Subcutaneous abdominal adipose tissue (tissue), 5 donors: ENCODE data around the gene KRT86.
A peak's percentile ranks its signal among the peaks of the same experiment; 100 is the strongest.

Experiments
- H3K27ac ChIP-seq: one replicate; pipeline ENCODE4 v1.7.0; 2013; ENCODE audit warnings: low read depth, mild to moderate bottlenecking, inconsistent platforms, low read length, moderate library complexity
- H3K27me3 ChIP-seq, 5 donors: one replicate each; pipeline ENCODE4 v1.7.0; 2013; ENCODE audit warnings: low read length in 5 of 5, inconsistent platforms in 1 of 5; ENCODE audit not compliant: control insufficient read depth in 5 of 5, insufficient read depth in 4 of 5
- H3K36me3 ChIP-seq, 5 donors: one replicate each; pipeline ENCODE4 v1.7.0; 2013; ENCODE audit warnings: low read length in 5 of 5; ENCODE audit not compliant: control insufficient read depth in 5 of 5, insufficient read depth in 5 of 5
- H3K4me1 ChIP-seq, 5 donors: one replicate each; pipeline ENCODE4 v1.7.0; 2013; ENCODE audit warnings: low read length in 5 of 5, mild to moderate bottlenecking in 3 of 5, moderate library complexity in 1 of 5; ENCODE audit not compliant: control insufficient read depth in 5 of 5, insufficient read depth in 5 of 5
- H3K4me3 ChIP-seq, 5 donors: one replicate each; pipeline ENCODE4 v1.7.0; 2013; ENCODE audit warnings: low read length in 5 of 5, low read depth in 1 of 5
- H3K9ac ChIP-seq, 5 donors: one replicate each; pipeline ENCODE4 v1.7.0; 2013; ENCODE audit warnings: low read length in 5 of 5, mild to moderate bottlenecking in 4 of 5, moderate library complexity in 3 of 5
- H3K9me3 ChIP-seq, 5 donors: one replicate each; pipeline ENCODE4 v1.7.0; 2013; ENCODE audit warnings: low read length in 5 of 5; ENCODE audit not compliant: control insufficient read depth in 5 of 5
- donor health status: healthy.
- donor health status: healthy.
- donor health status: healthy.
- donor health status: healthy.
- donor health status: healthy.

KRT86 gene

GRCh38 chr12:52306731-52307130, 32.3 kb downstream of the KRT86 start:
- no peak overlapping the region for H3K27ac ChIP-seq
- H3K36me3 ChIP-seq, result no peaks in the 10 kb centered on the region
- no peaks in the 10 kb centered on the region for H3K9me3 ChIP-seq
- H3K9ac ChIP-seq, result no peak overlapping the region
- peaks cover 20 to 61% (median 34%) of the 10 kb centered on the region in 5 donors for H3K27me3 ChIP-seq
- H3K4me1 ChIP-seq, result peaks cover 0 to 12% (median 11%) of the 10 kb centered on the region in 5 donors
- no peak overlapping the region for H3K4me3 ChIP-seq

DNA sequence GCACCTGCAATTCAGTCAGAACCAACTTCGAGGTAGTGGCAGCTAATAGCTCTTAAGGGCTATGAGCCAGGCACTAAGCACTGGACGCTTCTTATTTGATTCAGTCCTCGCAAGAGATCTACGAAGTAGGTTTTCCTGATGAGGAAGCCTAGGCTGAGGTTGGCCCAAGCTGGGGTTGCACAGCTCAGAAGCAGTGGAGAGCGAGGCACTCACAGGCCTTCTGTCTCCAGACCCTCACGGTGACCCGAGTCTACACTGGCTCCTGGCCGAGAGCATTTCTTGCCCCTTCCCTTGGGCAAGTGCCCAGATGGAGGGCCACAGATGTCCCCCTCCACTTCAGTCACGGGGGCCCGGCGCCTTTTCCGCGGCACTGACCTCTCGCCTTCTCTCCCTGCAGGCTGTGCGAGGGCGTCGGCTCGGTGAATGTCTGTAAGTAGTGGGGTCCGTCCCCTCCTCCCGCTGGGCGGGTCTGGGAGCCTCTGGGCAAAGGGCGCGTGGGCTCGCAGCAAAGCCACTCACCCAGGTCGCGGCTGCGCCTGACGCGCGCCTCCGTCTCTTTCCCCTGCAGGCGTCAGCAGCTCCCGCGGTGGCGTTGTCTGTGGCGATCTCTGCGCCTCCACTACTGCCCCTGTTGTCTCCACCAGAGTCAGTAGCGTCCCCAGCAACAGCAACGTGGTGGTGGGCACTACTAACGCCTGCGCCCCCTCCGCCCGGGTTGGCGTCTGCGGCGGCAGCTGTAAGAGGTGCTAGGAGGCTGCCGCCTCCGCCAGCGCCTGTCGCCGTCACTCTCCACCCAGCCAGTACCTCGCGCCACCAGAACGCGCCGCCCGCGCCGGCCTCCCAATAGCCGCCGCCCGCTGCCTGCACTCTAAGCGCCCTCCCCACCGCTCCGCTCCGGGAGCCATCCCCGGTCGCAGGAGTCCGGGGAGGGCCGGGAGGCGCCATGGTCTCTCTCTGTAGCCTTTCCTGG, 33.7 kb downstream of the KRT86 start:
- Histone ChIP-seq H3K9ac (no peak overlapping the region), H3K4me1 (peaks cover 0 to 12% (median 11%) of the 10 kb centered on the region in 5 donors), H3K4me3 (peak overlapping the region in 4 of 5 donors; percentile 51 to 57 (median 56)), H3K9me3 (no peaks in the 10 kb centered on the region), H3K27me3 (peaks cover 24 to 66% (median 38%) of the 10 kb centered on the region in 5 donors), H3K36me3 (no peaks in the 10 kb centered on the region), H3K27ac (no peak overlapping the region)

- Histone ChIP-seq H3K9ac (no peak overlapping the region), H3K27ac (no peak overlapping the region)
These were observed 34.5 kb downstream of the KRT86 start for GRCh38 chr12:52308806-52309425.

GRCh38 chr12:52310622-52311284, 36.3 kb downstream of the KRT86 start:
- Histone ChIP-seq H3K9me3 (no peaks in the 10 kb centered on the region), H3K27ac (no peak overlapping the region), H3K4me3 (no peak overlapping the region), H3K9ac (no peak overlapping the region), H3K36me3 (no peaks in the 10 kb centered on the region), H3K27me3 (peaks cover 33 to 78% (median 48%) of the 10 kb centered on the region in 5 donors), H3K4me1 (peaks cover 0 to 12% (median 11%) of the 10 kb centered on the region in 5 donors)

More at GRCh38 chr12:52308806-52309425, 34.5 kb downstream of the KRT86 start:
- Histone ChIP-seq H3K9me3 (no peaks in the 10 kb centered on the region), H3K4me1 (peaks cover 0 to 12% (median 11%) of the 10 kb centered on the region in 5 donors), H3K27me3 (peaks cover 25 to 74% (median 43%) of the 10 kb centered on the region in 5 donors), H3K4me3 (peak overlapping the region in 1 of 5 donors; percentile 57), H3K36me3 (no peaks in the 10 kb centered on the region)

DNA sequence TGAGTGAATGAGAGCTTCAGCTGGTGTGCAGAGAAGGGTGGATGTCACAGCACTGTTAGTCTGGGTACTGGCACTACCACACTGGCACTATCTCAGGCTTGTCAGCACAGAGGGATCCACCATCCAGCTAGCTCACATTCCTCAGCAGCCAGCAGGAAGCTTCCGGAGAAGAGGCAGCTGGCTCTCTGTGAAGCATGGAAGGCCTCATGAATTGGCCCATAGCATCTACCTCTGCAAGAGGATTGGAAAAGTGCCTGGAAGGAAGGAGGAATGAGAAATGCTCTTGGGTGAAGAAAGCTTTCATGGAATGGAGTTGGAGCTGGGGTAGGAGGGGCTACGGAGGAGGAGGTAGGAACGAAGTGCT, 36.8 kb downstream of the KRT86 start:
- Histone ChIP-seq H3K9me3 (no peaks in the 10 kb centered on the region), H3K36me3 (no peaks in the 10 kb centered on the region), H3K9ac (no peak overlapping the region), H3K4me1 (peaks cover 0 to 12% (median 11%) of the 10 kb centered on the region in 5 donors), H3K27me3 (peaks cover 33 to 76% (median 48%) of the 10 kb centered on the region in 5 donors), H3K27ac (no peak overlapping the region), H3K4me3 (no peak overlapping the region)

DNA sequence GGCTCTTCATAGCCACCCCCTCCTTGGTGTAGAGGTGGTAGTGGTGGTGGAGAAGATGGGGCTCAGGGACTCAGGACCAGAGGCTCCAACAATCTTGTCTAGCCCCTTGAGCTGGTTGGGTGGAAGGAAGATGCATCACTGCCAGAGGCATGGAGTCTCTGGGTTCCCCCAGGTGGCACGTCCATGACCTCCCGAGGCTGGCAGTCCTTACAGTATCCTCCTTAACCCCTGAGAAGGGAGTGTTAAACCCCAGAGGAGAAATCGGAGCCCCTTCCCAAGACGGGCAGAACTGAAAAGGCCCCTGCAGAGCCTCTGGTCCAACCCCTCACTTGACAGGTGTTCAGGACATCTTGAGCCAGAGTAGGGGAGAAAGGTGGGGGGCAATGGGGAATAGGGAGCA, 37.6 kb downstream of the KRT86 start:
- H3K36me3 ChIP-seq, result no peaks in the 10 kb centered on the region
- peaks cover 32 to 69% (median 48%) of the 10 kb centered on the region in 5 donors for H3K27me3 ChIP-seq
- no peak overlapping the region for H3K9ac ChIP-seq
- H3K9me3 ChIP-seq, result no peaks in the 10 kb centered on the region
- no peak overlapping the region for H3K27ac ChIP-seq
- no peak overlapping the region for H3K4me3 ChIP-seq
- H3K4me1 ChIP-seq, result peaks cover 0 to 12% (median 11%) of the 10 kb centered on the region in 5 donors

- Histone ChIP-seq H3K9me3 (no peaks in the 10 kb centered on the region), H3K27me3 (peaks cover 20 to 57% (median 40%) of the 10 kb centered on the region in 5 donors), H3K4me1 (peaks cover 0 to 4% (median 4%) of the 10 kb centered on the region in 5 donors), H3K27ac (no peak overlapping the region), H3K36me3 (no peaks in the 10 kb centered on the region), H3K9ac (no peak overlapping the region), H3K4me3 (no peak overlapping the region)
These were observed 39.0 kb downstream of the KRT86 start for GRCh38 chr12:52313461-52313860.

- Histone ChIP-seq H3K36me3 (no peaks in the 10 kb centered on the region), H3K9me3 (no peaks in the 10 kb centered on the region), H3K4me3 (no peak overlapping the region), H3K9ac (no peak overlapping the region), H3K27me3 (peaks cover 22 to 57% (median 38%) of the 10 kb centered on the region in 5 donors), H3K27ac (no peak overlapping the region), H3K4me1 (no peaks in the 10 kb centered on the region)
These were observed 39.5 kb downstream of the KRT86 start for GRCh38 chr12:52313926-52314325.

DNA sequence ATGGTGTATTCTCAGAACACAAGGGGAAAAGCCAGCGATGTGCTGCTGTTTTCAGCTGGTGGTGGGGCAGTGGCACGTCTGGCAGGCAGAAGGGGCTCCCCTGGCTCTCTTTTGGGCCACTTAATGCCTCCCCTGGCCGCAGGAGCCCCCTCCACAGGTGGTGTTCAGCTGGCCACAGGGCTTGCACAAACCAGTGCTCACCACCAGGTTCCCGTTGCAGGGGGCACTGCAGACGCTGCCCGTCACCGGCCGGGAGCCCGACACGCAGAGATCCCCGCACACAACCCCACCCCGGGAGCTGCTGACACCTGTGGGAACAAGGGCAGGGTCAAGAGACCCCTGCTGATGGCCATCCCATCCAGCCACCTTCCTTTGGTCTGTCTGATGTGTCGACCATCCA, 40.1 kb downstream of the KRT86 start:
- Histone ChIP-seq H3K36me3 (no peaks in the 10 kb centered on the region), H3K9me3 (no peaks in the 10 kb centered on the region), H3K4me3 (no peak overlapping the region), H3K9ac (no peak overlapping the region), H3K27ac (no peak overlapping the region), H3K4me1 (no peaks in the 10 kb centered on the region), H3K27me3 (peaks cover 18 to 55% (median 43%) of the 10 kb centered on the region in 5 donors)
